Activated CD4-positive, CD25-positive, alpha-beta regulatory T cell (primary cell): ENCODE measurements around the gene PCSK7.
"Not testable (repeated sequence)": the region's sequence is repeated elsewhere in the genome, so short reads cannot be mapped to it uniquely, and the experiment has no call there.

ENCODE experiments used
- DNase-seq, 4 experiments: peaks; one replicate each; lab custom pipeline; 2025; lab: John Stamatoyannopoulos, UW

PCSK7 gene

GRCh38 chr11:117197516-117198456 lies 34.1 kb downstream of the PCSK7 start:
- no peak for DNase-seq

- no peak for DNase-seq
These were observed 34.9 kb downstream of the PCSK7 start for GRCh38 chr11:117197006-117197405.

GRCh38 chr11:117195761-117196160 lies 36.1 kb downstream of the PCSK7 start:
- DNase-seq = no peak

- DNase-seq = no peak
These were observed 36.6 kb downstream of the PCSK7 start for GRCh38 chr11:117195258-117195657.

- DNase-seq = no peak
These were observed 37.6 kb downstream of the PCSK7 start for GRCh38 chr11:117194267-117194666.

- no peak for DNase-seq
These were observed 38.5 kb downstream of the PCSK7 start for GRCh38 chr11:117193130-117194020.

GRCh38 chr11:117192401-117192875 lies 39.4 kb downstream of the PCSK7 start:
- no peak for DNase-seq

- DNase-seq = no peak
These were observed 40.0 kb downstream of the PCSK7 start for GRCh38 chr11:117191680-117192400.

GRCh38 chr11:117189941-117190544 lies 41.8 kb downstream of the PCSK7 start:
- DNase-seq = no peak

- no peak for DNase-seq
These were observed 42.5 kb downstream of the PCSK7 start for GRCh38 chr11:117189191-117189940.

- no peak for DNase-seq
These were observed 43.2 kb downstream of the PCSK7 start for GRCh38 chr11:117188620-117189081.

- DNase-seq = no peak
These were observed 43.9 kb downstream of the PCSK7 start for GRCh38 chr11:117187799-117188481.

GRCh38 chr11:117187428-117187798 lies 44.5 kb downstream of the PCSK7 start:
- DNase-seq = no peak

- no peak for DNase-seq
These were observed 44.9 kb downstream of the PCSK7 start for GRCh38 chr11:117187007-117187406.

GRCh38 chr11:117186431-117186761 lies 45.5 kb downstream of the PCSK7 start:
- no peak for DNase-seq

- DNase-seq = no peak
These were observed 46.0 kb downstream of the PCSK7 start for GRCh38 chr11:117185736-117186430.

GRCh38 chr11:117183724-117184349 lies 48.0 kb downstream of the PCSK7 start:
- no peak for DNase-seq

GRCh38 chr11:117183178-117183577 lies 48.7 kb downstream of the PCSK7 start:
- not testable (repeated sequence) for DNase-seq

GRCh38 chr11:117182551-117182935 lies 49.3 kb downstream of the PCSK7 start:
- no peak for DNase-seq
